Measurements from ENCODE around the gene MEGF6. TPM values are rescaled to one million over a fixed set of nuclear protein-coding genes. Genes with fewer than 3 reads are reported as not detected.

The MEGF6 gene
- total and polyA plus RNA-seq, 9 of the 15 experiments (the other 6 are each of a cell fraction or from before 2014, with no cell fraction given), result 0.03 to 1.7 (median 0.24) TPM; not detected in 3

DNA sequence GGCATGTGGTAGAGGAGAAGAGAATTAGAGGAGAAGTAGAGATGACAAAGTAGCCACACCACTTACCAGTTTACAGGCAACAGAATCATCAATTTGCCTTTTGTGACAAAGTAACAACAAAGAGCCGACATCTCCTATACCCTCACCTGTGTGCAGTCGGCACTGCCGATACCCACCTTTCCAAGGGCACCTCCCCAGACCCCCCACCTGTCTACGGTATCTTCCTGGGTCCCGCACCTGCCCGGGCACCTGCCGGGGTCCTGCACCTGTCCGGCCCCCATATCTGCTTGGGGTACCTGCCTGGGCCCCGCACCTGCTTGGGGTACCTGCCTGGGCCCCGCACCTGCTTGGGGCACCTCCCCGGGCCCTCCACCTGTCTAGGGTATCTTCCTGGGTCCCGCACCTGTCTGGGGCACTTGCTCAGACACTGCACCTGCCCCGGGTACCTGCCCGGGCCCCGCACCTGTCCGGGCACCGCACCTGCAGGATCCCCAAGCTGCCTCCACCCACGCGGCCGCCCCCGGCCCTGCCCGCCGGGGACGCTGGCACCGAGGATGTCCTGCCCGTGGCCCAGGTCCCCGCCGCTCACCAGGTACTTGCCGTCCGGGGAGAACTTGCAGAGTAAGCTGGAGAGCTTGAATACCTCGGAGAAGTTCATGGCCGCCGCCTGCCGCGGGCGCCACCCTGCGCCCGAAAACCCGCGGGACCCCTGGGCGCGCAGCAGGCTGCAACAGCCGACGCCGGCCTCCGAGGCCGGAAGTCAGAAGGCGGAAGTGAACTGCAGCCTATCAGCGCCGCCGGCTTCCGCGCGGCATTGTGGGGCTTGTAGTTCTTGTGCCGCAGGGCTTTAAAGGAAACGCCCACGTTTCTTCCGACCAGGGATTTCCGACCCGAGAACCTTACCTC is 38.3 kb upstream of the MEGF6 start, which contains the start of gene WRAP73 (continued):
- TF ChIP-seq, protein P1, sequence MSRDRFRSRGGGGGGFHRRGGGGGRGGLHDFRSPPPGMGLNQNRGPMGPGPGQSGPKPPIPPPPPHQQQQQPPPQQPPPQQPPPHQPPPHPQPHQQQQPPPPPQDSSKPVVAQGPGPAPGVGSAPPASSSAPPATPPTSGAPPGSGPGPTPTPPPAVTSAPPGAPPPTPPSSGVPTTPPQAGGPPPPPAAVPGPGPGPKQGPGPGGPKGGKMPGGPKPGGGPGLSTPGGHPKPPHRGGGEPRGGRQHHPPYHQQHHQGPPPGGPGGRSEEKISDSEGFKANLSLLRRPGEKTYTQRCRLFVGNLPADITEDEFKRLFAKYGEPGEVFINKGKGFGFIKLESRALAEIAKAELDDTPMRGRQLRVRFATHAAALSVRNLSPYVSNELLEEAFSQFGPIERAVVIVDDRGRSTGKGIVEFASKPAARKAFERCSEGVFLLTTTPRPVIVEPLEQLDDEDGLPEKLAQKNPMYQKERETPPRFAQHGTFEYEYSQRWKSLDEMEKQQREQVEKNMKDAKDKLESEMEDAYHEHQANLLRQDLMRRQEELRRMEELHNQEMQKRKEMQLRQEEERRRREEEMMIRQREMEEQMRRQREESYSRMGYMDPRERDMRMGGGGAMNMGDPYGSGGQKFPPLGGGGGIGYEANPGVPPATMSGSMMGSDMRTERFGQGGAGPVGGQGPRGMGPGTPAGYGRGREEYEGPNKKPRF (IDR thresholded peaks at IDR 0.05; ENCODE audit: low read depth, low read length), result no peak
- TF ChIP-seq POLR2B (IDR thresholded peaks at IDR 0.05; ENCODE audit: low read depth, partially characterized antibody) (peak; percentile 76), POLR2AphosphoS2 (IDR thresholded peaks at IDR 0.05; ENCODE audit: low read length) (no peak), DACH1 (IDR thresholded peaks at IDR 0.05; ENCODE audit: partially characterized antibody) (no peak), ARID1B (IDR thresholded peaks at IDR 0.05) (no peak), U2AF2 (optimal IDR thresholded peaks at IDR 0.05; ENCODE audit: low read depth, low read length) (no peak), MBD2 (IDR thresholded peaks at IDR 0.05; ENCODE audit: borderline replicate concordance, low read depth) (peak; percentile 92), GABPA (tag; conservative IDR thresholded peaks at IDR 0.05; ENCODE audit: low read depth) (peak; percentile 97), ZNF347 (CRISPR knock-in tag; IDR thresholded peaks at IDR 0.05; ENCODE audit: low read depth) (no peak), RBM15 (IDR thresholded peaks at IDR 0.05; ENCODE audit: insufficient read depth, low read length) (no peak), POLR3G (IDR thresholded peaks at IDR 0.05; ENCODE audit: extremely low read depth, insufficient read length, insufficient replicate concordance) (no peak), CEBPG (CRISPR knock-in tag; IDR thresholded peaks at IDR 0.05) (no peak), CEBPG (tag; conservative IDR thresholded peaks at IDR 0.05 in 1 of 2, IDR thresholded peaks at IDR 0.05 in 1 of 2) (no peak), ZNF695 (CRISPR knock-in tag; IDR thresholded peaks at IDR 0.05) (no peak), KLF1 (tag; IDR thresholded peaks at IDR 0.05) (peak; percentile 73; the same call in 1 of the 2 replicates), RNF2 (IDR thresholded peaks at IDR 0.05) (no peak), FOXK1 (CRISPR knock-in tag; IDR thresholded peaks at IDR 0.05; ENCODE audit: borderline replicate concordance) (no peak)
- TF ChIP-seq, protein P2, sequence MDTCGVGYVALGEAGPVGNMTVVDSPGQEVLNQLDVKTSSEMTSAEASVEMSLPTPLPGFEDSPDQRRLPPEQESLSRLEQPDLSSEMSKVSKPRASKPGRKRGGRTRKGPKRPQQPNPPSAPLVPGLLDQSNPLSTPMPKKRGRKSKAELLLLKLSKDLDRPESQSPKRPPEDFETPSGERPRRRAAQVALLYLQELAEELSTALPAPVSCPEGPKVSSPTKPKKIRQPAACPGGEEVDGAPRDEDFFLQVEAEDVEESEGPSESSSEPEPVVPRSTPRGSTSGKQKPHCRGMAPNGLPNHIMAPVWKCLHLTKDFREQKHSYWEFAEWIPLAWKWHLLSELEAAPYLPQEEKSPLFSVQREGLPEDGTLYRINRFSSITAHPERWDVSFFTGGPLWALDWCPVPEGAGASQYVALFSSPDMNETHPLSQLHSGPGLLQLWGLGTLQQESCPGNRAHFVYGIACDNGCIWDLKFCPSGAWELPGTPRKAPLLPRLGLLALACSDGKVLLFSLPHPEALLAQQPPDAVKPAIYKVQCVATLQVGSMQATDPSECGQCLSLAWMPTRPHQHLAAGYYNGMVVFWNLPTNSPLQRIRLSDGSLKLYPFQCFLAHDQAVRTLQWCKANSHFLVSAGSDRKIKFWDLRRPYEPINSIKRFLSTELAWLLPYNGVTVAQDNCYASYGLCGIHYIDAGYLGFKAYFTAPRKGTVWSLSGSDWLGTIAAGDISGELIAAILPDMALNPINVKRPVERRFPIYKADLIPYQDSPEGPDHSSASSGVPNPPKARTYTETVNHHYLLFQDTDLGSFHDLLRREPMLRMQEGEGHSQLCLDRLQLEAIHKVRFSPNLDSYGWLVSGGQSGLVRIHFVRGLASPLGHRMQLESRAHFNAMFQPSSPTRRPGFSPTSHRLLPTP (IDR thresholded peaks at IDR 0.05; ENCODE audit: borderline replicate concordance, extremely low read depth, insufficient read length), result no peak
- TF ChIP-seq, protein P3, sequence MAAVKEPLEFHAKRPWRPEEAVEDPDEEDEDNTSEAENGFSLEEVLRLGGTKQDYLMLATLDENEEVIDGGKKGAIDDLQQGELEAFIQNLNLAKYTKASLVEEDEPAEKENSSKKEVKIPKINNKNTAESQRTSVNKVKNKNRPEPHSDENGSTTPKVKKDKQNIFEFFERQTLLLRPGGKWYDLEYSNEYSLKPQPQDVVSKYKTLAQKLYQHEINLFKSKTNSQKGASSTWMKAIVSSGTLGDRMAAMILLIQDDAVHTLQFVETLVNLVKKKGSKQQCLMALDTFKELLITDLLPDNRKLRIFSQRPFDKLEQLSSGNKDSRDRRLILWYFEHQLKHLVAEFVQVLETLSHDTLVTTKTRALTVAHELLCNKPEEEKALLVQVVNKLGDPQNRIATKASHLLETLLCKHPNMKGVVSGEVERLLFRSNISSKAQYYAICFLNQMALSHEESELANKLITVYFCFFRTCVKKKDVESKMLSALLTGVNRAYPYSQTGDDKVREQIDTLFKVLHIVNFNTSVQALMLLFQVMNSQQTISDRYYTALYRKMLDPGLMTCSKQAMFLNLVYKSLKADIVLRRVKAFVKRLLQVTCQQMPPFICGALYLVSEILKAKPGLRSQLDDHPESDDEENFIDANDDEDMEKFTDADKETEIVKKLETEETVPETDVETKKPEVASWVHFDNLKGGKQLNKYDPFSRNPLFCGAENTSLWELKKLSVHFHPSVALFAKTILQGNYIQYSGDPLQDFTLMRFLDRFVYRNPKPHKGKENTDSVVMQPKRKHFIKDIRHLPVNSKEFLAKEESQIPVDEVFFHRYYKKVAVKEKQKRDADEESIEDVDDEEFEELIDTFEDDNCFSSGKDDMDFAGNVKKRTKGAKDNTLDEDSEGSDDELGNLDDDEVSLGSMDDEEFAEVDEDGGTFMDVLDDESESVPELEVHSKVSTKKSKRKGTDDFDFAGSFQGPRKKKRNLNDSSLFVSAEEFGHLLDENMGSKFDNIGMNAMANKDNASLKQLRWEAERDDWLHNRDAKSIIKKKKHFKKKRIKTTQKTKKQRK (IDR thresholded peaks at IDR 0.05; ENCODE audit: borderline replicate concordance, low read depth, low read length), result no peak

Data from K562 (cell line).